CD4-positive, alpha-beta T cell treated with Interleukin-15 for 1 hour (primary cell): Measurements from ENCODE around the gene UBE2H.
"Not testable (repeated sequence)": the region's sequence is repeated elsewhere in the genome, so short reads cannot be mapped to it uniquely, and the experiment has no call there.

Experiments used
- DNase-seq: peaks from one replicate; pipeline ENCODE4 v3.0.0-alpha.2; 2020

UBE2H gene

DNA sequence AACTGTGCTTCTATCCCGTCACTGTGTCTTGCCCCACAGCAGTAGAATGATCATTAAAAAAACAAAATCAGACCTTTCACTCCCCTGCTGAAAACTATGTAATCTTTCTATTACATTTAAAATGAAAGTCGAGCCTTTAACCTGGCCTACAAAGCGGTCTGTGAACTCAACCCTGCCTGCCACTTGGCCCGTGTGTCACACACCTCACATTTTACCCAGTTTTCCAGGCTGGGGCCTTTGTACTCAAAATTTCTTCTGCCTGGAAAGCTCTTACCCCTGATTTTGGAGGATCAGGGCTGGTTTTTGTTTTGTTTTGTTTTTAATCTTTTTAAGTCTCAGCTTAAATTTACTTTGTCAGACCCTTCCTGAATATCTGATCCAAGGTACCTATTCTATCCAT is 82.1 kb downstream of the UBE2H start:
- DNase-seq = no peak

- no peak for DNase-seq
Observed at GRCh38 chr7:129866251-129866650, 86.5 kb downstream of the UBE2H start.

- DNase-seq = no peak
Observed at GRCh38 chr7:129865925-129866201, 86.9 kb downstream of the UBE2H start.

GRCh38 chr7:129865093-129865924 is 87.5 kb downstream of the UBE2H start:
- no peak for DNase-seq

GRCh38 chr7:129864676-129865075 is 88.1 kb downstream of the UBE2H start:
- DNase-seq = not testable (repeated sequence)

- no peak for DNase-seq
Observed at GRCh38 chr7:129864042-129864441, 88.7 kb downstream of the UBE2H start.

DNA sequence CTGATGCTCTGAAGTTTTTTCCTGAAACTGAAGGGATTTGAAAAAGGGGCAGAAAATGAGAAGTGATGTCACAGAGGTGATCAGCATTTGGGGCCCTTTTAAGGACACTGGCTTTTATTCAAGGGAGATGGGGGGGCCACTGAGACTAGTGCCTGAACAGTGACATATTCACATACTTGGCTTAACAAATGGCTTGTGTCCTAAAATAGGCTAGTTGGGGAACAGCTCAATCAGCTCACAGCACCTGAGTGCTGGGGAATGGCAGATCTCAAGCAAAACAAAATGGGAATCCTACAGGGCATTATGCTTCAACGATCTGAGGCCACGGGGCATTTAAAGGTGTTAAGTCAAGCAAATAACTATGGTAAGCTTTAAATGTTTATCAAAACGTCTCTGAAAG is 90.1 kb downstream of the UBE2H start:
- DNase-seq = no peak

- DNase-seq = not testable (repeated sequence)
Observed at GRCh38 chr7:129860784-129861183, 92.0 kb downstream of the UBE2H start.

GRCh38 chr7:129859183-129859582 is 93.6 kb downstream of the UBE2H start:
- DNase-seq = no peak

DNA sequence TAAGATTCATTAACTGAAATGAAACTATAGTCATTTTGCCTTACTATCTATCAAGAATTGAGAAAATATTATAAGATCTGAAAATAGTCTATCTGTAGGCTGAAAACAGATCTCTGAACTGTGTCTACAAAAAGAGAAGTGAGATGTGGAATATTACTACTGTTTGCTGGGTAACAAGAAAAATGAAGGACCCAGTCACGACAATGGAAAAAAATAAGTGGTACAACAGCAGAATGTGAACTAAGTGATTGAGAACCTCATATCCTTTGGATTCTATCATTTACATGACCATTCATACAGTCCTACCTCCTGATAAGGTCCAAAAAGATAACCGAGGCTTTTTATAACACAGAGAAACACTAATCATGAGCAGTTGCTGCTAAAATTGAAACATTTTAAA is 94.3 kb downstream of the UBE2H start:
- no peak for DNase-seq

GRCh38 chr7:129857313-129857712 is 95.4 kb downstream of the UBE2H start:
- no peak for DNase-seq

- DNase-seq = no peak
Observed at GRCh38 chr7:129855935-129856717, 96.6 kb downstream of the UBE2H start.

DNA sequence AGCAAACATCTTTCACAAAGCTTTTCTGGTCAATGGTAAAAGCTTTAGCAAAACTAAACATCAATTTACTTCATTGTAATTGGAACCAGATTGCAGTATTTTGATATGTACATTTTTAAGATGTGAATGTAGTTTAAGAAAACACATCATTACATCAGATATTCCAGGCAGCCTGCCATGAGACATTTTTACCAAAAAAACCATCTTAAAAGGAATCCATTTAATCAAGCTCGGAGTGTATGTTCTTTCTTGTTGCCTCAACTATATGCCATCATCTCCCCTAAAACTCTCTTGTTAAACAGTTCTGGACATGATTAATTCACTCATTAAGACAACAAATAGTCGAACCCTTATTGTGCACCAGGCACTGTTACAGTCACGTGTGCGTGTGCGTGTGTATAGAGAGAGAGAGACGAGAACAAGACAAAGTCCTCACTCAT is 97.5 kb downstream of the UBE2H start:
- no peak for DNase-seq

GRCh38 chr7:129854401-129854800 is 98.4 kb downstream of the UBE2H start:
- DNase-seq = no peak

DNA sequence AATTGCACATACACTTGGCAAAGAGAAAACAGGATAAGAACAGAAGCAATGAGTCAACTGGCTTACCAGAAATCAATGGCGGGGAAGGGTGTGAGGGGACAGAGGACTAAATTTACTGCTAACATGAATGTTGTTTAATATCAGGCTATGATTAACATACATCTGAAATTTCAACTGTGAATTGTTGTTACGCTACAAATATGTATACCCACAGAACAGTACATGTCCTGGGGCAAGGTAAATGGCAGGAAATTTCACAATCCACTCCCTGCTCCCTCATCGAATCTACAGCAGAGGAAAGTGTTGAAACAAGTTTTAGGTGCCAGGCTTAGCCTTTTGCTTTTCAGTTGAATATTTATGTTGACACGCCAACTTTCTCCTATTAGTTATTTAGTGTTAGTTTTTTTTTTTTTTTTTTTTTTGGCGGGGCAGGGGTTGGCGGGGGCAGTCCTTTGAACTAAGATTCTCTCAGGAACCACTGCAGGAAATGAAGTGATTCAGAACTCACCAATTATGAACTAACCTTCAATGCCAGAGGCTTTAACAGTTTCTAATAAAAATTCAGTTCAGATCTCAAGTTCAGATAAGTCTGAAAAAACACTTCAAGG is 99.0 kb downstream of the UBE2H start:
- no peak for DNase-seq

DNA sequence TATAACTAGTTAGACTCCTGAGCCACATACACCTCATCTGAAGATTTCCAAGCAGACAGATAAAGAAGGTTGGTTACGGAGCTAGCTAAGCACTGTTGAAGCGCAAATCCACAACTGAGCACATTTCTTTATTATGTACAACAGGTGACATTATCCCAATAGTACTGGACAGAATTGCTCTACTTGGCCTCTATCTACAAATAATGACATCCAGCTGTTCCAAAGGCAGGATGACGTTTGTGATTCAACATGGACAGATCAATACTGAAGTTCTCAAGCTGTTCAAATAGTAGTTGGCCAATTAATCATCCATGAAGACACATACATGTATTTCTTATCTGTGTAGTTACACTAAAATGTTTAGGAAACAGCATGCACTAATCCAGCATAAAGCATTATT is 101.0 kb downstream of the UBE2H start:
- no peak for DNase-seq

DNA sequence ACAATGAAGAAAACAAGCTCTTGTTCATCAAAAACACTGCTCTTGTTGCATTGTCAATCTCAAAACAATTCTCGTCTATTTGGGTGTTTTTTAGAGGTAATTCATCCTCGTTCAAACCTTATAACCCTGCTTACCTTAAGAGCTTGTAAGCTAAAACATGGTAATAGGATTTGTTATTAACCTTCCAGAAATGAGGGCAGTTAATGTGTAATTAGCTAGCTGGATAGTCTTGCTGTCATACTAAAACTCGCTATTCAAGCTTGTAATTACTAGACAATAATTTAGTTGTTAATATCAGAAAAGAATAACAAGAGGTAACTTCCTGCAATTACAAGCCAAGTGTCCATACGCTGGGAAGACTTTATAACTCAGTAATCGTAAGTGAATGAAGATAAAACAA is 101.6 kb downstream of the UBE2H start:
- no peak for DNase-seq

DNA sequence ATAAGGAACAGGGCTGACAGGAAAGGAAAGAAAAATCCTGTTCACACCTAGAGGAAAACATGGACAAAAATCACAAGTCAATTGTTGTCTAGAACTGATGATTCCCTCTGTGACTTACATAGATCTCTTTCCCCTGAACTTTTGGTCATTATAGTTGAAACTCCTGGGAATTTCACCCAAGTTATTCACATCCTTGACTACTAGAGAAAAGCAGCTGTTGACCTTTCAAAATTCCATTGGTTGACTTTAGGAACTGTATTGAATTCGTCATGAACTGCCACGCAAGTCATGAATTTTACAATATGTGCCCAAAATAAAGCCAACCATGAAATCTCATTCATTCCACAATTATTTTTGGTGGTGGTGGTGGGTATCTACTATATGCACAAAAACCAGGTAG is 104.3 kb downstream of the UBE2H start:
- no peak for DNase-seq

DNA sequence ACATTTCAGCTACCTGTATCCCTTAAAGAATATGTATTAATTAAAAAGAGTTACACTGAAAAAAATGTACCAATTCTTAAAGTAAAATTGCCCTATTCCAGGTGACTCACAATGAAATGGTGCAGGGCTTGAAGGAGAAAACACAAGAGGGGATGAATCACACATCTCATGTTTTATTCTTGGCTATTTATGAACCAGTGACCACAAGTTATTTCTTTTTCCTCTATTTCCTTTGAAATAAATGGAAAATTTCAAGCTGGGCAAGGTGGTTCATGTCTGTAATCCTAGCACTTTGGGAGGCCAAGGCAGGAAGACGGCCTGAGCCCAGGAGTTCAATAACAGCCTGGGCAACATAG is 106.8 kb downstream of the UBE2H start:
- DNase-seq = no peak

GRCh38 chr7:129845178-129845971 is 107.4 kb downstream of the UBE2H start:
- no peak for DNase-seq

GRCh38 chr7:129843978-129844840 is 108.6 kb downstream of the UBE2H start:
- no peak for DNase-seq

DNA sequence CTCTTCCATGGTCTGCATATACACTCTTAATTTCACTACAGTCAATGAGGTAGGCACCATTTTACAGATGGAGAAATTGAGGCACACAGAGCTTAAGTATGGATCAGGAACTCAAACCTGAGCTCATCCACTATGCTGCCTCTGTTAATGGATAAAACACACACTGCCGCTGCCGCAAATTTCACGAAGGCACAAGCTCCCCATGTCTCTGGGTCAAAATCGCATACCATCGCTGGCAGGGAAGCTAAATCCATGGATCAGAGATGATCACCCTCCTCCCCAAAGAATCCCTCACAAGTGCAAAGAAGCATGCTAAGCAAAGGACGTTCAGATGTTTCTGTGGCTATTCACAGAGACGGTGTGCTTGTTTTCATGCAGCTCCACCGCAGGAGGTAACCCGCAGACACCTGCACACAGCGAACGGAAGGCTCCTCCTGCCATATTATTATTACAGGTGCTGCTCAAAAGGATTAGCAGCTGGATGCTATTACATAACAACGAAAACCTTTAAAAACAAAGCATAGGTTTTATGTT is 109.3 kb downstream of the UBE2H start:
- DNase-seq = no peak
